PC-3 (cell line): ENCODE data around the gene ALKBH2. TPM values are rescaled to one million over a fixed set of nuclear protein-coding genes. Genes with fewer than 3 reads are reported as not detected.

Source experiments
- ATAC-seq: fragments of 200-7000 bp; cut with Tn5 transposase; 2 replicates; pipeline ENCODE4 v1.9.1; 2020; ENCODE audit warnings: mild to moderate bottlenecking, moderate library complexity
- BruUV-seq: library from RNA; stranded (reverse); fragments of 400-500 nt; replicated peaks from 2 replicates; lab custom pipeline; 2021; lab: Mats Ljungman, UMichigan
- CTCF ChIA-PET: fragments of 300-600 bp; sonication (Branson Sonifier 250); formaldehyde crosslinking; loops from one replicate; lab custom pipeline; 2022; ENCODE audit warnings: antibody characterized with exemption; lab: Charles Lee
- POLR2A ChIA-PET: fragments of 300-600 bp; sonication (Branson Sonifier 250); formaldehyde crosslinking; loops from one replicate; lab custom pipeline; 2022; ENCODE audit warnings: antibody characterized with exemption; ENCODE audit not compliant: unreplicated experiment; lab: Charles Lee
- DNase-seq: peaks from one replicate; pipeline ENCODE4 v3.0.0-alpha.2; 2015
- H2AFZ ChIP-seq: fragments of 300-600 bp; sonication (generic); 2 replicates; pipeline ENCODE4 v1.6.0; 2016; ENCODE audit warnings: antibody characterized with exemption, low read length
- H3F3A ChIP-seq: fragments of 300-600 bp; sonication (generic); one replicate; pipeline ENCODE4 v1.6.0; 2017; ENCODE audit warnings: antibody characterized with exemption, low read length, control low read depth, mild to moderate bottlenecking; ENCODE audit not compliant: unreplicated experiment
- H3K27ac ChIP-seq: fragments of 300-600 bp; sonication (generic); 2 replicates; pipeline ENCODE4 v1.5.1; 2016; ENCODE audit warnings: mild to moderate bottlenecking, low read length
- H3K27me3 ChIP-seq: fragments of 300-600 bp; sonication (generic); 2 replicates; pipeline ENCODE4 v1.6.1; 2016; ENCODE audit warnings: low read length, mixed read lengths
- H3K36me3 ChIP-seq: fragments of 300-600 bp; sonication (generic); 2 replicates; pipeline ENCODE4 v1.6.1; 2016; ENCODE audit warnings: low read depth, mixed run types, low read length, mixed read lengths
- H3K4me1 ChIP-seq: fragments of 300-600 bp; sonication (generic); 2 replicates; pipeline ENCODE4 v1.5.1; 2016; ENCODE audit warnings: low read length; ENCODE audit not compliant: insufficient read depth
- H3K4me2 ChIP-seq: fragments of 300-600 bp; sonication (generic); 2 replicates; pipeline ENCODE4 v1.6.0; 2016; ENCODE audit warnings: low read length
- H3K4me3 ChIP-seq: fragments of 300-600 bp; sonication (generic); 2 replicates; pipeline ENCODE4 v1.5.1; 2016; ENCODE audit warnings: mild to moderate bottlenecking, low read length, mixed read lengths
- H3K79me2 ChIP-seq: fragments of 300-600 bp; sonication (generic); 2 replicates; pipeline ENCODE4 v1.6.1; 2017; ENCODE audit warnings: low read length, mixed read lengths
- H3K9ac ChIP-seq: fragments of 300-600 bp; sonication (generic); 2 replicates; pipeline ENCODE4 v1.6.0; 2016; ENCODE audit warnings: mild to moderate bottlenecking, low read length
- H3K9me2 ChIP-seq: fragments of 300-600 bp; sonication (generic); replicated peaks from 2 replicates; pipeline ENCODE4 v1.6.1; 2016; ENCODE audit warnings: mixed run types, low read length, mixed read lengths
- H3K9me3 ChIP-seq: fragments of 300-600 bp; sonication (generic); 2 replicates; pipeline ENCODE4 v1.6.1; 2016; ENCODE audit warnings: low read length, mixed read lengths
- H4K20me1 ChIP-seq: fragments of 300-600 bp; sonication (generic); 2 replicates; pipeline ENCODE4 v1.6.1; 2016; ENCODE audit warnings: low read length, mixed read lengths
- EZH2 ChIP-seq: fragments of 300-600 bp; sonication (generic); IDR thresholded peaks from one replicate; pipeline ENCODE4 v1.6.1; 2017; ENCODE audit warnings: antibody characterized with exemption, mild to moderate bottlenecking, low read length; ENCODE audit not compliant: unreplicated experiment
- EZH2phosphoT487 ChIP-seq: fragments of 300-600 bp; sonication (generic); IDR thresholded peaks from 2 replicates; pipeline ENCODE4 v1.6.1; 2018; ENCODE audit warnings: mild to moderate bottlenecking, antibody characterized with exemption, low read length, borderline replicate concordance
- intact Hi-C: fragments of 100-400 bp; cut with micrococcal nuclease; formaldehyde crosslinking; loops from 2 replicates; pipeline ENCODE4 v1.9.0; 2023
- total RNA-seq: library from RNA; depleted of rRNA; stranded (reverse); fragments of >200 nt; gene quantifications from 2 replicates; pipeline ENCODE4 v1.2.3, GENCODE V29; 2014
- TF ChIP-seq, protein P1 (sequence below): fragments of 300-600 bp; sonication (generic); conservative IDR thresholded peaks from 2 replicates; pipeline ENCODE4 v1.5.1; 2017; ENCODE audit warnings: antibody characterized with exemption, low read depth, mild to moderate bottlenecking, low read length

Gene ALKBH2
- total RNA-seq, 1 experiment from 2014 or later = 74.0 TPM

GRCh38 chr12:109098651-109099050 lies 5.4 kb upstream of the ALKBH2 start:
- H3K27ac ChIP-seq = 0 out of 2 replicates have a peak overlapping the region, but pooled peaks have one; percentile 46
- H3K79me2 ChIP-seq = peaks cover 28% of the 10 kb centered on the region
- intact Hi-C loops = loop anchor here (1.0 to 10.0 kb wide), 3 partner anchors 94 to 583 kb away; partner anchors contain the start of genes CORO1C and FICD
- H3K9me2 ChIP-seq = no peaks in the 10 kb centered on the region
- H3K4me1 ChIP-seq = peaks cover 8% of the 10 kb centered on the region
- CTCF ChIA-PET = interaction anchor here (0.5 to 1.5 kb wide), 2 partner anchors 13 to 429 kb away, joined by 4 to 5 read pairs; no protein-coding TSS in a partner anchor
- TF ChIP-seq, protein P1, sequence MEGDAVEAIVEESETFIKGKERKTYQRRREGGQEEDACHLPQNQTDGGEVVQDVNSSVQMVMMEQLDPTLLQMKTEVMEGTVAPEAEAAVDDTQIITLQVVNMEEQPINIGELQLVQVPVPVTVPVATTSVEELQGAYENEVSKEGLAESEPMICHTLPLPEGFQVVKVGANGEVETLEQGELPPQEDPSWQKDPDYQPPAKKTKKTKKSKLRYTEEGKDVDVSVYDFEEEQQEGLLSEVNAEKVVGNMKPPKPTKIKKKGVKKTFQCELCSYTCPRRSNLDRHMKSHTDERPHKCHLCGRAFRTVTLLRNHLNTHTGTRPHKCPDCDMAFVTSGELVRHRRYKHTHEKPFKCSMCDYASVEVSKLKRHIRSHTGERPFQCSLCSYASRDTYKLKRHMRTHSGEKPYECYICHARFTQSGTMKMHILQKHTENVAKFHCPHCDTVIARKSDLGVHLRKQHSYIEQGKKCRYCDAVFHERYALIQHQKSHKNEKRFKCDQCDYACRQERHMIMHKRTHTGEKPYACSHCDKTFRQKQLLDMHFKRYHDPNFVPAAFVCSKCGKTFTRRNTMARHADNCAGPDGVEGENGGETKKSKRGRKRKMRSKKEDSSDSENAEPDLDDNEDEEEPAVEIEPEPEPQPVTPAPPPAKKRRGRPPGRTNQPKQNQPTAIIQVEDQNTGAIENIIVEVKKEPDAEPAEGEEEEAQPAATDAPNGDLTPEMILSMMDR = no peak
- TF ChIP-seq EZH2 (no peak), EZH2phosphoT487 (no peak)
- peak overlapping the region; percentile 83 for H3K4me3 ChIP-seq
- peak overlapping the region; percentile 95 for H3K4me2 ChIP-seq
- peaks cover 22% of the 10 kb centered on the region for H4K20me1 ChIP-seq
- H3K9ac ChIP-seq = peak overlapping the region; percentile 96
- no peaks in the 10 kb centered on the region for H3K9me3 ChIP-seq
- POLR2A ChIA-PET = interaction anchor here (0.5 kb wide), 1 partner anchor 53 kb away, joined by 4 read pairs; no protein-coding TSS in a partner anchor
- peak overlapping the region; percentile 82 for H2AFZ ChIP-seq
- no peaks in the 10 kb centered on the region for H3F3A ChIP-seq
- peaks cover 28% of the 10 kb centered on the region for H3K36me3 ChIP-seq
- BruUV-seq = no TSS peak
- peak; percentile 4; the same call in 1 of the 2 replicates for ATAC-seq
- no peaks in the 10 kb centered on the region for H3K27me3 ChIP-seq
- no peak for DNase-seq

DNA sequence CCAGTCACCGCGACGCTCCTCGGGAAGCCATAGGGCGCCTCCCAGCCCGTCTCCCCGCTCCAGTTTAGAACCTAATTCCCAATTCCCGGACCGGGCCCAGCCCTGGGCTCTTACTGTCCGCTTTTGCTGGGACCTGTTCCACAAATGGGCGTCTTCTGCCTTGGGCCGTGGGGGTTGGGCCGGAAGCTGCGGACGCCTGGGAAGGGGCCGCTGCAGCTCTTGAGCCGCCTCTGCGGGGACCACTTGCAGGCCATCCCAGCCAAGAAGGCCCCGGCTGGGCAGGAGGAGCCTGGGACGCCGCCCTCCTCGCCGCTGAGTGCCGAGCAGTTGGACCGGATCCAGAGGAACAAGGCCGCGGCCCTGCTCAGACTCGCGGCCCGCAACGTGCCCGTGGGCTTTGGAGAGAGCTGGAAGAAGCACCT lies 4.9 kb upstream of the ALKBH2 start:
- TF ChIP-seq, protein P1 = no peak
- TF ChIP-seq EZH2phosphoT487 (no peak), EZH2 (no peak)
- DNase-seq = peak; percentile 39
- peaks cover 24% of the 10 kb centered on the region for H3K36me3 ChIP-seq
- H3K27ac ChIP-seq = peak overlapping the region; percentile 46
- peak overlapping the region; percentile 96 for H3K9ac ChIP-seq
- BruUV-seq = TSS peak; percentile 61
- no peaks in the 10 kb centered on the region for H3K9me2 ChIP-seq
- POLR2A ChIA-PET = interaction anchor here (0.5 kb wide), 1 partner anchor 53 kb away, joined by 4 read pairs; no protein-coding TSS in a partner anchor
- H2AFZ ChIP-seq = peak overlapping the region; percentile 82
- H4K20me1 ChIP-seq = peaks cover 22% of the 10 kb centered on the region
- no peaks in the 10 kb centered on the region for H3F3A ChIP-seq
- H3K9me3 ChIP-seq = no peaks in the 10 kb centered on the region
- peaks cover 11% of the 10 kb centered on the region for H3K4me1 ChIP-seq
- no peaks in the 10 kb centered on the region for H3K27me3 ChIP-seq
- CTCF ChIA-PET = interaction anchor here (0.5 to 1.5 kb wide), 2 partner anchors 14 to 429 kb away, joined by 4 to 5 read pairs; no protein-coding TSS in a partner anchor
- H3K4me3 ChIP-seq = peak overlapping the region; percentile 83
- peaks cover 29% of the 10 kb centered on the region for H3K79me2 ChIP-seq
- intact Hi-C loops = loop anchor here (1.0 to 10.0 kb wide), 3 partner anchors 94 to 583 kb away; partner anchors contain the start of genes CORO1C and FICD
- peak overlapping the region; percentile 95 for H3K4me2 ChIP-seq
- ATAC-seq = peak; percentile 36
